ENCODE results near the gene GPS1.

The GPS1 gene

DNA sequence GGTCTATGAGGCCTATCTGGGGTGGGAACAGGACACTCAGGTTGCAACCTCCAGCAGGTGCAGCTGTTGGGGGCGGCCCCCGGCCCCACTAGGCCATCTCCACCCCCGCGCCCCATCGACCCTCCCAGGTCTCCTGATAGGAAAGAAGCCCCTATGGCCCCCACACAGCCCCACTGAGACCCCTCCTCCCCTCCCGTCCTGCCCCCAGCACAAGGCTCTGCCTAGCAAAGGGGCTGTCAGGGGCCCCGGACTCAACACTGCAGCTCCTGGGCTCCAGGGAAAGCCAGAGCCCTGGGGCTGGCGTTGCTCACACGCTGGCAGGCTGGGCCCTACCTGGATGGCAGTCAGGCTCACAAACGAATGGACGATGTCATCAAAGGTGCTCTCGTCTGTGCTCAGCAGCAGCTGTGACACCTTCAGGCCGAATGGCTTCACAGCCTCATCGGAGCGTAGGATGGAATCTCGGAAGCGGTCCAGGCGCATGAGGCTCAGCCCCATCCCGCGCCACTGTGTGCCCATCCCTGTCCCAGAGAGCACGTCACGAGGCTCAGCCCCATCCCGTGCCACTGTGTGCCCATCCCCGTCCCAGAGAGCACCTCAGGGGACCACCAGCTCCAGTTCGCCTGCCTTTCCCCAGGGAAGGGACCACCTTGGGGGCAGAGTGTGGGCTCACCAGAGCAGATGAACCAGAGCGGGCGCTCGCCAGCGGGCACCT, 39.0 kb downstream of the GPS1 start:
- no peak for TF ChIP-seq CTCF (IDR thresholded peaks at IDR 0.05; ENCODE audit: extremely low read depth, insufficient read depth, missing control alignments)
- in situ Hi-C loops (cut with MboI; ENCODE audit: low pct_unique_long_range_greater_than_20kb, low sequenced_read_pairs, unreplicated experiment) = no loop called here

GRCh38 chr17:82091264-82092066, 39.8 kb downstream of the GPS1 start:
- no peak for TF ChIP-seq CTCF (IDR thresholded peaks at IDR 0.05; ENCODE audit: extremely low read depth, insufficient read depth, missing control alignments)
- in situ Hi-C loops (cut with MboI; ENCODE audit: low pct_unique_long_range_greater_than_20kb, low sequenced_read_pairs, unreplicated experiment) = no loop called here
- no peak for DNase-seq (ENCODE audit: low spot score)

More for the DNA sequence above, 39.0 kb downstream of the GPS1 start:
- DNase-seq (ENCODE audit: low spot score) = no peak

DNA sequence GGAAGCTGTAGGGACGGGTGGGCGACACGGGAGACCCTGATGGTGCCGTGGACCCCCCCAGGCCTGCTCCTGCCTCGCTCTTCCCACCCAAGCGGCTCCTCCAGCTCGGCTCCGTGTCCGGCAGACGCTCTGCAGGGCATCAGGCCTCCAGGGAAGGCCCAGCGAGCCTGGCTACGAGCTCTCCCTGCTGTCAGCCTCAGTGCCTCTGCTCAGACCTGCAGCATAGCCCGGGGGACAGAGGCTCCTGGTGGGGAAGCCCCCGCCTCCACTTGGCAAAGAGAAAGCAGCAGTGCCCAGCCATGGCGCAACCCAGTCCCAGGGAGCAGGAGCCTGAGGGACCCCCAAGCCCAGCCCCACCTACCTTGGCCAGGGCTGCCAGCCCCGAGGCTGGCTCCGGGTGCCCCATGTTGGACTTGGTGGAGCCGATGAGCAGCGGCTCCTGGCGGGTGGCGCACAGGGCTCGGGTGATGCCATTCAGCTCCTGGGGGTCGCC, 40.4 kb downstream of the GPS1 start:
- in situ Hi-C loops (cut with MboI; ENCODE audit: low pct_unique_long_range_greater_than_20kb, low sequenced_read_pairs, unreplicated experiment) = no loop called here
- no peak for DNase-seq (ENCODE audit: low spot score)
- no peak for TF ChIP-seq CTCF (IDR thresholded peaks at IDR 0.05; ENCODE audit: extremely low read depth, insufficient read depth, missing control alignments)

DNA sequence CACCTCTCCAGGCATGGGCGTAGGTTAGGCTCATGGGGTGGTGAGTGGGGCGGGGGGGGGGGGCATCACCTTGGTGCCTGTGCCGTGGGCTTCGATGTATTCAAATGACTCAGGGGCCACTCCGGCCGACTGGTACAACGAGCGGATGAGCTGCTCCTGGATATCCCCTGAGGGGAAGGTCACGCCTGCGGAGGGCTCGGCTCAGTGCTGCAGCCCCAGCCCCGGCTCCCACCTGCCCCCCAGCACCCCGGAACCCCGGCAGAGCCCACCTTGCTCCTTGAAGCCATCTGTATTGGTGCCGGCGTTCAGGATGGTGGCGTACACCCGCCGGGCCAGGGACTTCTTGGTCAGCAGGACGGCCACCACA, 40.9 kb downstream of the GPS1 start:
- no peak for DNase-seq (ENCODE audit: low spot score)
- TF ChIP-seq CTCF (IDR thresholded peaks at IDR 0.05; ENCODE audit: extremely low read depth, insufficient read depth, missing control alignments) = no peak
- in situ Hi-C loops (cut with MboI; ENCODE audit: low pct_unique_long_range_greater_than_20kb, low sequenced_read_pairs, unreplicated experiment) = no loop called here

- TF ChIP-seq CTCF (IDR thresholded peaks at IDR 0.05; ENCODE audit: extremely low read depth, insufficient read depth, missing control alignments) = no peak
- no peak for DNase-seq (ENCODE audit: low spot score)
- in situ Hi-C loops (cut with MboI; ENCODE audit: low pct_unique_long_range_greater_than_20kb, low sequenced_read_pairs, unreplicated experiment) = no loop called here
Measured at GRCh38 chr17:82092995-82093751, 41.5 kb downstream of the GPS1 start.
